Activated gamma-delta T cell (primary cell): Measurements from ENCODE around the gene TSSC4.
A peak's percentile ranks its signal among the peaks of the same experiment; 100 is the strongest.

ENCODE experiments used
- DNase-seq: peaks from one replicate; lab custom pipeline; 2025; lab: John Stamatoyannopoulos, UW

The TSSC4 gene

GRCh38 chr11:2433106-2433925 lies 32.8 kb downstream of the TSSC4 start:
- DNase-seq: no peak

GRCh38 chr11:2434008-2434407 lies 33.5 kb downstream of the TSSC4 start:
- DNase-seq: no peak

GRCh38 chr11:2434506-2435255 lies 34.1 kb downstream of the TSSC4 start:
- DNase-seq: no peak

GRCh38 chr11:2435288-2436012 lies 34.9 kb downstream of the TSSC4 start:
- no peak for DNase-seq

- DNase-seq: no peak
Measured at GRCh38 chr11:2436013-2436520, 35.5 kb downstream of the TSSC4 start.

GRCh38 chr11:2436521-2437031 lies 36.0 kb downstream of the TSSC4 start:
- no peak for DNase-seq

GRCh38 chr11:2437516-2437915 lies 37.0 kb downstream of the TSSC4 start:
- no peak for DNase-seq

- DNase-seq: no peak
Measured at GRCh38 chr11:2439820-2440219, 39.3 kb downstream of the TSSC4 start.

- no peak for DNase-seq
Measured at GRCh38 chr11:2440646-2441045, 40.1 kb downstream of the TSSC4 start.

GRCh38 chr11:2441171-2441570 lies 40.6 kb downstream of the TSSC4 start:
- no peak for DNase-seq

GRCh38 chr11:2442589-2442988 lies 42.0 kb downstream of the TSSC4 start:
- no peak for DNase-seq

- no peak for DNase-seq
Measured at GRCh38 chr11:2443406-2443805, 42.9 kb downstream of the TSSC4 start.

- DNase-seq: no peak
Measured at GRCh38 chr11:2443881-2444820, 43.6 kb downstream of the TSSC4 start, which contains the start of gene TRPM5. TRPM5 (minus strand) TSS chr11:2444514; CDS start chr11:2423036, 21,478 bp downstream.

GRCh38 chr11:2444821-2445745 lies 44.5 kb downstream of the TSSC4 start, which contains the start of gene KCNQ1:
KCNQ1 (plus strand) TSS chr11:2445008; CDS start chr11:2445099, 91 bp downstream.
- DNase-seq: peak; percentile 38

- DNase-seq: no peak
Measured at GRCh38 chr11:2445746-2446551, 45.4 kb downstream of the TSSC4 start.

GRCh38 chr11:2446590-2447252 lies 46.2 kb downstream of the TSSC4 start:
- no peak for DNase-seq

GRCh38 chr11:2447253-2447950 lies 46.9 kb downstream of the TSSC4 start:
- DNase-seq: no peak
